ENCODE results near the gene FER1L5.

- TF ChIP-seq POLR2AphosphoS5 (IDR thresholded peaks at IDR 0.05) (no peak), CTCF (IDR thresholded peaks at IDR 0.05 in 8 of 11, conservative IDR thresholded peaks at IDR 0.05 in 3 of 11) (no peak)
These were observed at the start of gene FER1L5 for GRCh38 chr2:96642564-96643360.

Measured in spleen (tissue), 7 donors.